Epidermal melanocyte (primary cell): ENCODE results near the gene SND1.
"Not testable (repeated sequence)": the region's sequence is repeated elsewhere in the genome, so short reads cannot be mapped to it uniquely, and the experiment has no call there.

ENCODE experiments used
- DNase-seq: peaks from one replicate; pipeline ENCODE4 v3.0.0; 2011; ENCODE audit warnings: low spot score; ENCODE audit not compliant: insufficient read length

Gene SND1

GRCh38 chr7:127954357-127954748, 302.4 kb downstream of the SND1 start:
- DNase-seq: no peak

GRCh38 chr7:127955051-127955531, 303.1 kb downstream of the SND1 start:
- no peak for DNase-seq

GRCh38 chr7:127957886-127958285, 305.9 kb downstream of the SND1 start:
- no peak for DNase-seq

- DNase-seq: no peak
Measured at GRCh38 chr7:127959770-127960169, 307.8 kb downstream of the SND1 start.

GRCh38 chr7:127961786-127962453, 309.9 kb downstream of the SND1 start:
- DNase-seq: no peak

- no peak for DNase-seq
Measured at GRCh38 chr7:127962589-127963361, 310.8 kb downstream of the SND1 start.

- not testable (repeated sequence) for DNase-seq
Measured at GRCh38 chr7:127963850-127964249, 311.9 kb downstream of the SND1 start.

GRCh38 chr7:127967281-127967680, 315.3 kb downstream of the SND1 start:
- no peak for DNase-seq

- DNase-seq: no peak
Measured at GRCh38 chr7:127968547-127968946, 316.6 kb downstream of the SND1 start.

- no peak for DNase-seq
Measured at GRCh38 chr7:127973832-127974231, 321.8 kb downstream of the SND1 start.

- no peak for DNase-seq
Measured at GRCh38 chr7:127974446-127975035, 322.5 kb downstream of the SND1 start.

- DNase-seq: no peak
Measured at GRCh38 chr7:127976056-127976737, 324.2 kb downstream of the SND1 start.

- peak; percentile 56 for DNase-seq
Measured at GRCh38 chr7:127976738-127977120, 324.7 kb downstream of the SND1 start.

GRCh38 chr7:127978421-127978820, 326.4 kb downstream of the SND1 start:
- DNase-seq: no peak

GRCh38 chr7:127979113-127979727, 327.2 kb downstream of the SND1 start:
- DNase-seq: no peak

- no peak for DNase-seq
Measured at GRCh38 chr7:127979728-127980126, 327.7 kb downstream of the SND1 start.

GRCh38 chr7:127980901-127981300, 328.9 kb downstream of the SND1 start:
- DNase-seq: no peak

GRCh38 chr7:127981965-127982364, 330.0 kb downstream of the SND1 start:
- DNase-seq: no peak

- no peak for DNase-seq
Measured at GRCh38 chr7:127983804-127984332, 331.9 kb downstream of the SND1 start.

GRCh38 chr7:127986581-127987521, 334.9 kb downstream of the SND1 start:
- DNase-seq: no peak
